Islet of Langerhans (tissue), 1 donor: ENCODE data around the gene B4GALT1.

Experiments
- FAIRE-seq: peaks from one replicate; lab custom pipeline; 2011; peaks lifted over from hg19 to GRCh38; lab: Jason Lieb, UNC

Gene B4GALT1

DNA sequence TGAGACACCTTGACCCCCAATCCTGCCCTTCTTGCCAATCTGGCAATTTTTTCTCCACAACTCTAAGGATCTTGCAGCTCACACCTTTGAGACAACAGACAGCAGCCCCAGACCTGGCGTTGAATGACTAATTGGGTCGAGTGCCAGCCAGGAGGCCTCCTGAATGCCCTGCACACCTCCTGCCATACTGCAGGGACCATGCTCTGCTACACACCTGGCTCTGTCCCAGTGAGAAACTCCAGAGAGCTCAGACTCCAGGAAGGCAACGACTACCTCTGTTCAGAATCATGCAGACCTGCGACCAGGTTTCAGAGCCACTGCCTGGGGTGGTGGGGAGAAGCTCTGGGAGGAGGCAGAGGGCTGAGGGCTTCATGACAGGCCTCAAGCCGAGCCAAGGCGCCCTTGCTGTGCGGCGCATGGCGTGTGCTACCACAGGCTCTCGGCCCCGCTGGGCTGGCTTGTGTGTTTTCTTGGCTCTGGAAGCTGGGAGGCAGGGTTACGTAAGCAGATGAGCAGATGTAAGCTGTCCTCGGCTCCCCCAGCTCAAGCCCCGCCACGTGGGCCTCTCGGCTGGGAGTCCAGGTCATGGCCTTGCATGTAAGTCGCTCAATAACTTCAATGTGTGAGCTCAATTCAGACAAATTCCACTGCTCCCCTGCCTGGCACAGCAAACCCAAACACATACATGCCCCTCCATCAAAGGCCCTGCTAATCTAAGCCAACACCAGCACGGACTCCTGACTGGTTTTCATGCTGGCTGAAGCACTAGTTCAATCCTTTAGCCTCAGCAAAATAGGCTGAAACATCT, 27.5 kb downstream of the B4GALT1 start:
- no peak for FAIRE-seq

DNA sequence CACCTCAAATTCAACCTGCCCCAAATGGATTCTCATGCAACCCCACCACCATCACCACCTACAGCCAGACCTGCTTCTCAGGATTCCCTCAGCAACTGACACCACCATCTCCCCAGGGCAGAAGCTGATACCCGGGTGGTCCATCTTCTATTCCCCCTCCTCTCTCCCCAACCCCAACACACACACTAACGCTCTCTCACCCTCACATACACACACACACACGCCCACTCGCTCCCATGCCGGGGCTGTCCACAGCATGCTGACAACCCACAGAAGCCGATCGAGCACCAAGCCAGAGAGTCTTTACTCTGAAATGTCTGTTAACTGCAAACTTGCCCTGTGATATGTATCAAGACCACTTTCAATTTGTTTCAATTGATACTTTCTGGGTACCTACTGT, 28.4 kb downstream of the B4GALT1 start:
- FAIRE-seq = no peak

DNA sequence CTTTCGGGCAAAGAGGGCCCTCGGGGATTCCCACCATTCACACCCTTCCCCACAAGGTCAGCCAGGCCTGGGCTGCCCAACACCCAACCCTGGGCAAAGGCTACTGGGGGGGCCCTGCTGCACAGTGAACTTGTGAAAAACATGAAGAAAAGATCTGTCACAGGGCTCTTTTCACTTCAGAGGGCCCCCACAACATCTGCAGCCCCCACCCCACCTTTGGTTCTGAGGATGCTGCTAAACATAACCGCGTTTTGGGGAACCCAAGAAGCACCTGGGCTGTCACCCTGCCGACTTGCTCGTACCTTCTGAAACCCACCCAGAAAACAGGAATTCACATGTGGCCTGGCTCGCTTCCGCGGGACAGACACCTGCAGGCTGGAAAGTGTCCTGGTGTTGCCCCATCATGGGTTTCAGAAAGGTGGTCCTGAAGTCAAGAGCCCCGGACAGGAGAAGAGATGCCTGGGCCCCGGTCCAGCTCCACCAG, 29.3 kb downstream of the B4GALT1 start:
- FAIRE-seq = no peak

DNA sequence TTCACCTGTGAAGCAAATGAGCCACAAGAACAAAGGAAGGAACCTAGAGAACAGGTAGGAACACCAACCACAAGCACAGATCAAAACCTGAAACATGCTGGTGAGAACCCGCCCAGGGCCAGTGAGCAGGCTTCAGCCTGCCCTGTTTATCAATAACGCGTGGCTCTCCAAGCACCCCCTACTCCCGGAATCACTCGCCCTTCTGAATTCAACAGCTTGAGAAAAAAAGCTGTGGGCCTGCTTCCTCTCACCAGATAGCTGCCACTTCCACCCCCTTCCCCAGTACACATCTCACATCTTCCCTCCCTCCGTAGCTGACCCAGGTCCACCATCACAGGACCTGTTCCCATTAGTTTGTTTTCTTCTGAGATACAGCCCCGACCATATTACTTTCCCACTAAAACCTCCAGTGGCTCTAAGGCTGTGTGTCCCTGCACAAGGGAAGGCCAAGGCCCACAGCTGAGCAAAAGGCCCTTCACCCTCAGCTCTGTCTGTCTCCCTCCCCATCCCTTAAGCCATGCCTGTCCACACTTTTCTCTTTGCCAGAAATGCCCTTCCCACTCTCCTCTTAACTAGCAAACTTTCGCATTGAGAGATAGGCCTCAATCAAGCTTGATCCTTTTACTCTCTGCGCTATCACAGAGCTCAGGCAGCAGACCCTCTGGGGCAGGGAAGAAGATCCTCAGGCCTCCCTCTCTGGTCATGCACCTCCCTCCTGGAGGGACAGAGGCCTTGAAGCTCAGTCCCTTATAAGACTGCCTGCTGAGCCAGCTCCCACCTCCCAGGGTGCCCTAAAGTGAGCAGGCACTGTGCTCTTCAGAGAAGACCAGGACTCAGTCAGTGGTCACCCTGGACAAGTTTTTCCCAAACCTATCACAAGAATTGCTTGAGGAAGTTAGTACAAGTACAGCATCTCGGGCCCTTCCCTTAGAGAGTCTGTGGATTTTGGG, 30.1 kb downstream of the B4GALT1 start:
- FAIRE-seq = no peak

- no peak for FAIRE-seq
These were observed 31.6 kb downstream of the B4GALT1 start for GRCh38 chr9:33135470-33135958.

DNA sequence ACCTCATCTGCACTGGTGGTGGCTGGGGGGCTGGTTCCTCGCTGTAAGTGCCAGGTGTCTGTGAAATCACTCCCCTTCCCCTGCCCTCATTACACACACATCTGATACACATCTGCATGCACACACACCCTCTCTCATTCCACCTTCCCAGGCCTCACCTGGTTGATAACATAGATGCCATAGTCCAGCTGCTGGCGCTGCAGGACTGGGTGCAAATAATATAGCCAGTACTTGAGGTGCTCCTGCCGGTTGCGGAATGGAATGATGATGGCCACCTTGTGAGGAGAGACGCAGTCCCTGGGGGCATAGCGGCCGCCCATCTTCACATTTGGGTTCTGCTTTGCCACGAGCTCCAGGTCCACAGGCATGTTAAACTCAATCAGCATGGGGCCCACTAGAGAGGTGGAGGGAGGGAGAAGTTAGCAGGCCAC, 32.1 kb downstream of the B4GALT1 start:
- no peak for FAIRE-seq

GRCh38 chr9:33133186-33133585, 34.0 kb downstream of the B4GALT1 start:
- no peak for FAIRE-seq

DNA sequence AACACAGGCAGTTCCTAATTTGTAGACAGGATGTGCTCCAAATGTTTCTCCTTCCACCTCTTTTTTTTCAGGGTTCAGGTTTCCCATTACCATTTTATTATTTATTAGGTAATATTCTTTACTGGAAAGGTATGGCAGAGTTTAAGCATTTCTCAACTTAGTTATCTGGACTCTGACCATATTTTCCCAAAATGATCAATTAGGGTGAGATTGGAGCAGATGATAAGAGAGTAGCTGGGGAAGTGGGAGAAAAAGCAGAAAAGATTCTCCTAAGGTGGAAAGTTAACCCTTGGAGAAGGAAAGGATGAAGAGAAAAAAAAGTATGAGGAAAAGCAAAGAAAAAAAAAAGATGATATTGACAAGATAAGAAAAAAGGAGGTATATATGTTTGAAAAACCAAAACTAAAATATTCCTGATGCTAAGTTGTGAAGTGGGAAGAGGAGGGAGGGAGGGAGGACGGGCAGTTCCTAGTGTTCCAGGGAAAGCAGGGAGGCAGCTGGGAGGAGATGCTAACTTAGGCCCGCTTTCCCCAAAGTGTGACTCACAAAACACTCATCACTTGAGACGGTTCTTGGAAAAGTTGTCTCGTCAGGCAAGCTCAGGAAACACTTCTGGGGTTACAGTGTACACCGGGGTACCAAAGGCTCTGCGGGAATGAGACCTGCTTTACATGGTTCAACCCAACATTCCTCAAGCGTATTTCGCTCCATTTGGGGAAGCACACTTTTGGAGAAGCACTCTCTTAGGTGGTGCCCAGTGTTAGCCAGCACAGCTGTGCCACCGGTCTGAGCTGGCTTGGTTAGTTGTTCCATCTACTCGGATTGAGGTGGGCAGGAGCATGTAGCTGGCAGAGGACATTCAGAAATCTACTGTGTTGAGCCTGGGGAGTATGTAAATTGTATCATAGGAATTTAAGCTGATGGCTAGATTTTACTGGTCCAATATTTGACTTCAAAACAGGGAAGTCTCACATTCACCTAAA, 35.1 kb downstream of the B4GALT1 start:
- no peak for FAIRE-seq

DNA sequence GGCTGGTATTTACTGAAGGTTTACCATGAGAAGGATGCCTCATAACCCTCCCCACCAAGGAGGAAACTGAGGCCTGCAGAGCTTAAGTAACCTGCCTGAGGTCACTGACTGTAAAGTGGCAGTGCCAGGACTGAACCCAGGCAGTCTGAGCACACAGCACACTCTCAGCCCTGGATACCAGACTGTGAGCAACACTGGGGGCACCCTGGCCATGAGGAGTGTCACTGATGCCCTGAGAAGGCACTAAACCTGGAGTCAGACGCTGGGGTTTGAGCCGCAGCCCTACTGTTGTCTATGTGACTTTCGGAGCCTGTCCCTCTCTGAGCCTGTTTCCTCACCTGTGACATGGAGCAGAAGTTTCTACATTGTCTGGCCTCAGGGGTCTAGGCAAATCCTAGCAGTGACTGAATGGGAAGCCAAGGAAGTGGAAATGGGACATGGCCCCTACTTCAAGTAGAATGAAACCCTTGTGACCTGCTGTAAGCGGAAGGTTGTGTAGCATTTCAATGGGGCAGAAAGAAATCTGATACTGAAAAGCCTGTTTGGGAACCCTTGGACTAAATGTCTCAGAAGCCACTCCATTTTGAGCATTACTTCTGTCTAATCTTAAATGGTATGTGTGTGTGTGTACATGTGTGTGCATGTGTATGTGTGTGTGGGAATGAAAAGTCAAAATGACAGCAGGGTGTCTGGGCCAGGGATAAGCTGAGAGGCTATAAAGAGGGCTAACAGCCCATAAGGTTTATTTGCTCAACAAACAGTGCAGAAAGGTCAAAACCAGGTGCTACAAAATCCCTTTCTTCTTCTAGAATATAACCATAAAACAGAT, 36.0 kb downstream of the B4GALT1 start:
- no peak for FAIRE-seq

DNA sequence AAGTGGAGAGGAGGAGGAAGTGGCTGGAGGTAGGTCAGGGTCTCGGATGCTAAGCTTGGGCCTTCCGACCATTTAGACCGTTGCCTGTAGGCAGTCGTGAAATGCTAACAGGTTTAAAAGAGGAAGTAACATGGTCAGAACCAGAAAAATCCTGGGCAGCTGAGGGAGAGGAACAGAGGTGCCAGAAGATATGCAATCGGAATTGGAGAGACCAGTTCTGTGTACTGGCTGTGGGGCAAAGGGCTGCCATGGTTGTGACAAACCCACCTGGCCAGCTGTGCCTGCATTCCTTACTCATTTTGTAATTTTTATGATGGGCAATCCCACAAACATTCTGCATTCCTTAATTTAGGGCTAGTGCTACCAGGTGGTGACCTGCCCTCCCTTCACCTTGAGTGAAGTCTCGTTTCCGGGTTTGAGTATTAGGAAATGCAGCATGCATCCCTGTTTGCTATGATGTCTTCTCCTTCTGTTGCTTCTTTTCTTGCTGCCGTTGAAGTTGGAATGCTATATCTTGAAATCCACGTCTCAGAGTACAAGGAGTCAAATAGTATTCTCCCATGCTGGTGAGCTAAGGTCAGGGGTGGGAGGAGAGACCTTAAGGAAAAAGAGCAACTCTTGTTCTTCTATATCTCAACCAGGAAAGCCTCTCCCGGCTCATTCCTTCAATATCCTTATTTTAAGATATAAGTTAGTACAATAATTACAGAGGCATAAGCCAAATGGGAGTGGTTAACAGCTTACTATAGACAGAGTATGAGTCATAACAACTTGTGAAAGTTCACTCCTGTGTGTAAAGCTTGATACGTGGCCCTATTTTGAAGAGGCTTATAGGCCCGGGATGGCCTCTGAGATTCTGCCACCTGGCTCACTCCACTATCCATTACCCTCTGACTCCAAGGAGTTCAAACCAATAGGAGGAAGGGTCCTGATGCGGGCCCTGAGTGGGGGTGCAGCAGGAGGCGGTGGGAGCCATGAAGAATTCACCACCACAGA, 37.0 kb downstream of the B4GALT1 start:
- no peak for FAIRE-seq

DNA sequence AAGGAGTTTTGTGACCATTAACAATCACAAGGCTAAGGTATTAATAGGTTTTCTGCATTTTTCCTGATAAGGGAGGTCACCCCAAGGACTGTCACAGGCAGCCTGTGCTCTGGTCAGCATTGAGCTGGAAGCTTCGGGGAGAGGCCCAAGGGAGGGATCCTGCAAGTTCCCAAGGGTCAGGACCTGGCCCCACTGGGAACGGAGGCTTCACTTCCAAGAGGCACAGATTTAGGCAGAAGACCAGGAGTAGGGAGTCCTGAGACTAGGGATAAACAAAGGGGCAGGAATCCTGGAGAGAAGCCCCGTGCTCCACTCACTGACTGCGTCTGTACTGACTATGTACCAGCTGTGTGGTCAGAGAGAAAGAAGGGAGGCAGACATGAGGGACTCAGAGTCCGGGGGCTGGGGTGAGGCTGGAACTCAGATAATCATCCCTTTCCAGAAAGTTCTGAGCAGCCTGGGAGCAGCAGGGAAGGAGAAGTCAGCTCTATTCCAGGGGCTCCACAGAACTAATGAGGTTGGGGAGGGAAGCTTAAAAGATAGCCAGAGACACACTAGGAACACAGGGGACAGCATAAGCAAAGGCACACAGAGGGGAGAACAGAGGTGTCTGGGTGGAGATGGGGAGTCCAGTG, 37.8 kb downstream of the B4GALT1 start:
- no peak for FAIRE-seq

GRCh38 chr9:33128570-33128969, 38.6 kb downstream of the B4GALT1 start:
- no peak for FAIRE-seq

DNA sequence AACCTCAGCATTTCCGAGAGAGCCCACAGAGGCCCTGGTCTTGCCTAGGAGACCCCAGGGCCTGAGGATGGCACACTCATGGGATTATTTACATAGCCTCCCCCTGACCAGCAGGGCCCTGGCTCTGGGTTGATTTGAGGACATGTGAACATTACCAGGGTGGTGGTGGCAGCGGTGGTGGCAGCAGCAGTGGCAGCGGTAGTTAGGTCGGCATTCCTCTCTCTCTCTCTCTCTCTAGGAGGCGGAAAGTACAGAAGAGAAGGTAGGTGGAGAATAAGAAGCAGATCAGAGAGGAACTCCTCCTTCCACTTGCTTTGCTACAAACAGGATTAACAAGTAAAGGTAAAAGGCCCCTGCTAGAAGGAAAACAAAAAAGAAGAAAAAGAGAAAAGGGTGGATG, 39.3 kb downstream of the B4GALT1 start:
- no peak for FAIRE-seq

- FAIRE-seq = no peak
These were observed 41.0 kb downstream of the B4GALT1 start for GRCh38 chr9:33125871-33126823.

GRCh38 chr9:33125461-33125860, 41.7 kb downstream of the B4GALT1 start:
- no peak for FAIRE-seq

- no peak for FAIRE-seq
These were observed 42.3 kb downstream of the B4GALT1 start for GRCh38 chr9:33124751-33125381.

DNA sequence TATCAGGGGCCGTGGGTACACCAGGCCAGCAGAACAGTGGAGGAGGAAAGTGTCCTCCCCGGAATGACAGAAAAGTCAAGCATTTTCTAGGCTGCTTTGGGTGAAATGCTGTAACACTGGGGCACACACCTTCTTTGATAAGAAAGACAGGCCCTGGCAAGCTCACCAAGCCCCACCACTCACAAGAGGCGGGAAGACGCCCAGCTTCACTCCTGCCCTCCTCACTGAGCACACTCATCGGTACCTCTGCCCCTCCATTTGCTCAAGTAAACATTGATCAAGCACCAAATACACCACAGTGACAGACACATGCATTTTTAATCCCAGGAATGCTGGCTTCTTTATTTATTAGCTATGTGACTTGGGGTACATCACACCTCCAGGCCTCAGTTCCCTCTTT, 43.1 kb downstream of the B4GALT1 start:
- no peak for FAIRE-seq
